GM12874 (cell line): ENCODE data around the gene TMEM87A.

Experiments
- TF ChIP-seq, protein P1 (sequence below): IDR thresholded peaks from 2 replicates; pipeline ENCODE4 v1.5.1; 2011; ENCODE audit warnings: low read depth, mild to moderate bottlenecking, control low read depth, low read length, moderate library complexity; ENCODE audit not compliant: insufficient read depth

Gene TMEM87A

DNA sequence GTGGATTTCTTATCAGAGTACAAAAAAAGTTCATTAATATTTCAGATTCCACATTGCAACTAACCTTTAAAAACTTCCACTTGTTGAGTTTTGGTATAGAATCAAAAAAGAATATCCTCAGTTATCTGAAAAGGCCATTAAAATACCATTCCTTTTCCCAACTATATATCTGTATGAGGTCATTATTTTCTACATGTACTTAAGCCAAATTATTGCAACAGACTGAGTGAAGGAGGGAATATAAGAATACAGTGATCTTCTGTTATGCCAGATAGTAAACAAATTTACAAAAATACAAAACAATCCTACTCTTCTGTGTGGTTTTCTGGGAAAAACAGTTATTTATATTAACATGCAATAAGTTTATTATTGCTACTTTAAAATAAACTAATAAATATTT lies 5.9 kb downstream of the TMEM87A start:
- TF ChIP-seq, protein P1, sequence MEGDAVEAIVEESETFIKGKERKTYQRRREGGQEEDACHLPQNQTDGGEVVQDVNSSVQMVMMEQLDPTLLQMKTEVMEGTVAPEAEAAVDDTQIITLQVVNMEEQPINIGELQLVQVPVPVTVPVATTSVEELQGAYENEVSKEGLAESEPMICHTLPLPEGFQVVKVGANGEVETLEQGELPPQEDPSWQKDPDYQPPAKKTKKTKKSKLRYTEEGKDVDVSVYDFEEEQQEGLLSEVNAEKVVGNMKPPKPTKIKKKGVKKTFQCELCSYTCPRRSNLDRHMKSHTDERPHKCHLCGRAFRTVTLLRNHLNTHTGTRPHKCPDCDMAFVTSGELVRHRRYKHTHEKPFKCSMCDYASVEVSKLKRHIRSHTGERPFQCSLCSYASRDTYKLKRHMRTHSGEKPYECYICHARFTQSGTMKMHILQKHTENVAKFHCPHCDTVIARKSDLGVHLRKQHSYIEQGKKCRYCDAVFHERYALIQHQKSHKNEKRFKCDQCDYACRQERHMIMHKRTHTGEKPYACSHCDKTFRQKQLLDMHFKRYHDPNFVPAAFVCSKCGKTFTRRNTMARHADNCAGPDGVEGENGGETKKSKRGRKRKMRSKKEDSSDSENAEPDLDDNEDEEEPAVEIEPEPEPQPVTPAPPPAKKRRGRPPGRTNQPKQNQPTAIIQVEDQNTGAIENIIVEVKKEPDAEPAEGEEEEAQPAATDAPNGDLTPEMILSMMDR, result no peak

DNA sequence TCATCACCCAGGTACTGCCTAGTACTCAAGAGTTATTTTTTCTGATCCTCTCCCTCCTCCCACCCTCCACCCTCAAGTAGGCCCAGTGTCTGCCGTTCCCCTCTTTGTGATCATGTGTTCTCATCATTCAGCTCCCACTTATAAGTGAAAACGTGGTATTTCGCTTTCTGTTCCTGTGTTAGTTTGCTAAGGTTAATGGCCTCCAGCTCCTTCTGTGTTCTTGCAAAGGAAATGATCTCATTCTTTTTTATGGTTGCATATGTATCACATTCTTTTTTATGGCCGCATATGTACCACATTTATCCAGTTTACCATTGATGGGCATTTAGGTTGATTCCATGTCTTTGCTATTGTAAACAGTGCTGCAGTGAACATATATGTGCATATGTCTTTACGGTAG lies 8.4 kb downstream of the TMEM87A start:
- TF ChIP-seq, protein P1, result no peak

DNA sequence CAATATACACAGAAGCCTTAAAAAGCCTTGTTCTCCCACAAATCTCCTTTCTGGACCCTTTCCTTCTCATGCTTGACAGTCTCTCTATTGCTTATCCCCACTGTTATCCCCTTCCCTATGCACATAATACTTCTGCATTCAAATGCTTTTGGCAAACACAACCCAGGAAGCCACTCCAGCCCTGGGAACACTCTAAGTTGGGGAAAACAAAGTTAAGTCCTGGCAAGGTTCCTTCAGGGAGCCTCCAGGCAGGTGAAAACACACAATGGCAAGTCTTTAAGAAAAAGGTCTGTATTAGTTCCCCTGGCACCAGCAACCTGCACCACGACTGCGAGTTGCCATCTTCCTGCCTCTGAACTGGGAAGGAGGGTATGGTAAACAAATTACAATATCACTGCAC lies 19.9 kb downstream of the TMEM87A start:
- TF ChIP-seq, protein P1, result no peak

DNA sequence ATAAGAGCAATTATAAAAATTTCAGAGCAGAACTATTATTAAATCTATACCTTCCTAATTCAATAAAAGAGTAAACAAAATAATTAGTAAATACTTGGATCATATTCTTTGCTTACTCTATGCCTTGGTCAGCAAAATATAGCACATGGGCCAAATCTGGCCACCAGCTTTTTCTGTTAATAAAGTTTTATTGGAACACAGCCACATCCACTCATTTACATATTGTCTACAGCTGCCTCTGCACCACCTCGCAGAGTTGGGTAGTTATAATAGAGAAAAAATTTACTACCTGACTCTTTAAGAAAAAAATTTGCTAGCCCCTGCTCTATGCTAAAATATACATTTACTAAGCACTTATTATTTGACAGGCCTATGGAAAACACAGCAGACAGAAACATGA lies 32.4 kb downstream of the TMEM87A start:
- TF ChIP-seq, protein P1, result no peak

DNA sequence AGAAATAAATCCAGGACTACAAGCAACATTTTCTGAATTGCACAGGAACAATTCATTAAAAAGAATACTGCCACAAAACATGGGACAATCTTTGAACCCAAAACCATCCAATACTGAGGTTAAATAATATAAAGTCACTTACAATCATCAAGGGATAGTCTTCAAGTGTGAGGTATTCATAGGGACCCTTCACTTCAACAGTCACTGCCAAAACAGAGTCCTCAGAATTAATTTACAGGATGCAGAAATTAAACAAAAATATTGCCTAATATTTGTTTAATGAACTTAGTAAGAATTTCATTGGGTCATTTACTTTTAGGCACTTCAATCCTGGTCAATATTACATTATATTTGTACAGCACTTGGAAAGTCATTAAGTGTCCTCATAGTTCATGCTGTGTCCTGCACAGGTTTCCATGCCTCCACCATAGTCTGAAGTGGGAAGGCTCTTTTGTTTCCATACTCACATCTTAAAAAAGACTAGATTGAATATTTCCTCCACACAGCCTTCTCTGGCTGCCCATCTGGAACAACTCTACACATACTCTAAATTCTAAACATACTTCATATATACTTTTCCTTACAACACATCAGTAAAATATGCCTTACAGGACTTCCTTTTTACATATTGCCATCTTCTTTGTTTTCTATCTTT lies 33.6 kb downstream of the TMEM87A start:
- TF ChIP-seq, protein P1, result no peak

DNA sequence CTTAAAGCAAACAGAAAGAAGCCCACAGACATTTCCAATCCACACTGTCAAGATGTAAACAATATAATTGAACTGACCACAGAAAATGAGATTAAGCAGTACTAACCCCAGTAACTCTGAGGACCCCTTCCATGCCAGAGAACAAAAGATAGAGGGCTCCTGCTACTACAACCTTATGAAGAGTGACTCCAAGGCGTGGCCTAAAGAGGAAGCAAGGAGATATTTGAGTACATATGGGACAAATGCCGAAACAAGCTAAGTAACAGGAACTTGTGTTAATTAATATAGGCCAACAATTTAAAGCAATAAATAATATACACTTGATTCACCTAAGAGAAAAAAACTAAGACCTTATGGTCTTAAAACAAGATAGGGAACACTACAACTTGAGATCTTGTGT lies 40.1 kb downstream of the TMEM87A start:
- TF ChIP-seq, protein P1, result no peak

DNA sequence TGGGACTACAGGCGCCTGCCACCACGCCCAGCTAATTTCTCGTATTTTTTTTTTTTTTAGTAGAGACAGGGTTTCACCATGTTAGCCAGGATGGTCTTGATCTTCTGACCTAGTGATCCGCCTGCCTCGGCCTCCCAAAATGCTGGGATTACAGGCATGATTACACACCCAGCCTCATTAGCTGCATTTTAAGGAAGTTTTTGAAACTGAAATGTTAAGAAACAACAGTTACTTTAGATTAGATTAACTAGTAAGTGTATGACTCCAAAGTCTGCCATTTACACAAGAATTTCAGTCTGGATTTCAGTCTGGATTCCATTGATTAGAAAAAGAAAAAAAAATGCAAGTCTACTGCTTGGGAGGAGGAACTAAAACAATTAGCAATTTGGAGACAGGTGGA lies 40.6 kb downstream of the TMEM87A start:
- TF ChIP-seq, protein P1, result no peak
